OCI-LY7 (cell line): ENCODE results near the gene ATP2C2.
"Not testable (repeated sequence)": the region's sequence is repeated elsewhere in the genome, so short reads cannot be mapped to it uniquely, and the experiment has no call there.

ENCODE experiments used
- EZH2phosphoT487 ChIP-seq: fragments of 200-600 bp; sonication (generic); IDR thresholded peaks from 2 replicates; pipeline ENCODE4 v1.6.1; 2018; ENCODE audit warnings: low read depth, borderline replicate concordance, mild to moderate bottlenecking, mixed run types, antibody characterized with exemption, low read length, moderate library complexity, mixed read lengths
- TF ChIP-seq, protein P1 (sequence below): fragments of 200-600 bp; sonication (generic); conservative IDR thresholded peaks from 2 replicates; pipeline ENCODE4 v1.5.1; 2014; ENCODE audit warnings: mild to moderate bottlenecking, antibody characterized with exemption, low read length, moderate library complexity, mixed read lengths

DNA sequence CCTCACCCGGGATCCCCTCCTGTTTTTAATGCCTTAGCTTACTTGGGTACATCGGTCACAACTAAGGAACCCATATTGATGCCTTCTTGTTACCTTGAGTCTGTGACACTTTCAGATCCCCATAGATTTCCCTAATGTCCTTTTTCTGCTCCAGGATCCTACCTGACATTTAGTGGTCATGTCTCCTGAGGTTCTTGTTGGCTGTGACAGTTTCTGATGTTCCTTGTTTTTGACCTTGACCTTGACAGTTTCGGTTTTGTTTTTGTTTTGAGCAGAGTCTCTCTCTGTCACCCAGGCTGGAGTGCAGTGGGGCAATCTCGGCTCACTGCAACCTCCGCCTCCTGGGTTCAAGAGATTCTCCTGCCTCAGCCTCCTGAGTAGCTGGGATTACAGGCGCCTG, 52.2 kb downstream of the ATP2C2 start:
- TF ChIP-seq, protein P1, sequence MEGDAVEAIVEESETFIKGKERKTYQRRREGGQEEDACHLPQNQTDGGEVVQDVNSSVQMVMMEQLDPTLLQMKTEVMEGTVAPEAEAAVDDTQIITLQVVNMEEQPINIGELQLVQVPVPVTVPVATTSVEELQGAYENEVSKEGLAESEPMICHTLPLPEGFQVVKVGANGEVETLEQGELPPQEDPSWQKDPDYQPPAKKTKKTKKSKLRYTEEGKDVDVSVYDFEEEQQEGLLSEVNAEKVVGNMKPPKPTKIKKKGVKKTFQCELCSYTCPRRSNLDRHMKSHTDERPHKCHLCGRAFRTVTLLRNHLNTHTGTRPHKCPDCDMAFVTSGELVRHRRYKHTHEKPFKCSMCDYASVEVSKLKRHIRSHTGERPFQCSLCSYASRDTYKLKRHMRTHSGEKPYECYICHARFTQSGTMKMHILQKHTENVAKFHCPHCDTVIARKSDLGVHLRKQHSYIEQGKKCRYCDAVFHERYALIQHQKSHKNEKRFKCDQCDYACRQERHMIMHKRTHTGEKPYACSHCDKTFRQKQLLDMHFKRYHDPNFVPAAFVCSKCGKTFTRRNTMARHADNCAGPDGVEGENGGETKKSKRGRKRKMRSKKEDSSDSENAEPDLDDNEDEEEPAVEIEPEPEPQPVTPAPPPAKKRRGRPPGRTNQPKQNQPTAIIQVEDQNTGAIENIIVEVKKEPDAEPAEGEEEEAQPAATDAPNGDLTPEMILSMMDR = not testable (repeated sequence)
- not testable (repeated sequence) for TF ChIP-seq EZH2phosphoT487
